ENCODE measurements around the gene BCLAF1. TPM values are rescaled to one million over a fixed set of nuclear protein-coding genes. Genes with fewer than 3 reads are reported as not detected.
A peak's percentile ranks its signal among the peaks of the same experiment; 100 is the strongest.

BCLAF1 gene
- total and polyA plus RNA-seq, 9 of the 15 experiments (the other 6 are each of a cell fraction or from before 2014, with no cell fraction given), result 65.4 to 286 (median 165) TPM

GRCh38 chr6:136289327-136289578, 393 bp downstream of the BCLAF1 start (continued):
- TF ChIP-seq THRB (CRISPR knock-in tag; conservative IDR thresholded peaks at IDR 0.05) (peak; percentile 67; the same call in 1 of the 2 replicates), ZNF384 (IDR thresholded peaks at IDR 0.05; ENCODE audit: low read depth, low read length) (no peak), FOS (IDR thresholded peaks at IDR 0.05; ENCODE audit: extremely low read depth, insufficient read length) (no peak), CCNT2 (IDR thresholded peaks at IDR 0.05; ENCODE audit: borderline replicate concordance, extremely low read depth, insufficient read length, low read depth, low read length) (peak; percentile 80), MGA (IDR thresholded peaks at IDR 0.05) (peak; percentile 20), ZFPM2 (CRISPR knock-in tag; IDR thresholded peaks at IDR 0.05) (0 out of 2 replicates have a peak, but pooled peaks have one; percentile 77), THRA (IDR thresholded peaks at IDR 0.05) (no peak), NBN (IDR thresholded peaks at IDR 0.05; ENCODE audit: low read depth) (no peak), BCLAF1 (IDR thresholded peaks at IDR 0.05; ENCODE audit: borderline replicate concordance in 1 of 2, control insufficient read depth in 1 of 2, low read depth in 2 of 2, low read length in 1 of 2) (no peak)
